ENCODE data around the gene PAX5. TPM values are rescaled to one million over a fixed set of nuclear protein-coding genes. Genes with fewer than 3 reads are reported as not detected.

The PAX5 gene
- total RNA-seq, 1 donor from 2014 or later: 24.3 TPM

DNA sequence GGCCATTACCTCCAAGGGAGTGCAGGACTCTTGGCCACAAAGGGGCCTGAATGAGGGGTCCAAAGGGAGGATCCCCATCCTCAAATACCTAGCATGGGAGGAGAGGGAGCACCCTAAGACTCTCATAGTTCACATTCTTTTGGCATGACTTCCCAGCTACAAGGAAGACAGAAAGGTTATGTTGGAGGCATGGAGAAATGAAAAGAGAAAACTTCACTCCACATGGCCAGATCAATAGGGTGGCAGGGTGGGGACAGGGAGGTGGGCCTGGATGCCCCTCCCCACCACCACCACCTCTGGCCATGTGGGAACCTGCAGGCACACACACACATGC, 97.6 kb downstream of the PAX5 start:
- TF ChIP-seq, protein P1, sequence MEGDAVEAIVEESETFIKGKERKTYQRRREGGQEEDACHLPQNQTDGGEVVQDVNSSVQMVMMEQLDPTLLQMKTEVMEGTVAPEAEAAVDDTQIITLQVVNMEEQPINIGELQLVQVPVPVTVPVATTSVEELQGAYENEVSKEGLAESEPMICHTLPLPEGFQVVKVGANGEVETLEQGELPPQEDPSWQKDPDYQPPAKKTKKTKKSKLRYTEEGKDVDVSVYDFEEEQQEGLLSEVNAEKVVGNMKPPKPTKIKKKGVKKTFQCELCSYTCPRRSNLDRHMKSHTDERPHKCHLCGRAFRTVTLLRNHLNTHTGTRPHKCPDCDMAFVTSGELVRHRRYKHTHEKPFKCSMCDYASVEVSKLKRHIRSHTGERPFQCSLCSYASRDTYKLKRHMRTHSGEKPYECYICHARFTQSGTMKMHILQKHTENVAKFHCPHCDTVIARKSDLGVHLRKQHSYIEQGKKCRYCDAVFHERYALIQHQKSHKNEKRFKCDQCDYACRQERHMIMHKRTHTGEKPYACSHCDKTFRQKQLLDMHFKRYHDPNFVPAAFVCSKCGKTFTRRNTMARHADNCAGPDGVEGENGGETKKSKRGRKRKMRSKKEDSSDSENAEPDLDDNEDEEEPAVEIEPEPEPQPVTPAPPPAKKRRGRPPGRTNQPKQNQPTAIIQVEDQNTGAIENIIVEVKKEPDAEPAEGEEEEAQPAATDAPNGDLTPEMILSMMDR (IDR thresholded peaks at IDR 0.05; ENCODE audit: partially characterized antibody, unreplicated experiment): no peak
- Mint-ChIP-seq H3K9me3 (ENCODE audit: unreplicated experiment) (peaks cover 10% of the 10 kb centered on the region), H3K4me1 (ENCODE audit: low read depth, unreplicated experiment) (peaks cover 16% of the 10 kb centered on the region), H3K27ac (ENCODE audit: unreplicated experiment) (no peak overlapping the region), H3K27me3 (ENCODE audit: unreplicated experiment) (peaks cover 4% of the 10 kb centered on the region), H3K36me3 (ENCODE audit: unreplicated experiment) (peaks cover 15% of the 10 kb centered on the region), H3K4me3 (ENCODE audit: unreplicated experiment) (no peak overlapping the region)
- no peak for DNase-seq

DNA sequence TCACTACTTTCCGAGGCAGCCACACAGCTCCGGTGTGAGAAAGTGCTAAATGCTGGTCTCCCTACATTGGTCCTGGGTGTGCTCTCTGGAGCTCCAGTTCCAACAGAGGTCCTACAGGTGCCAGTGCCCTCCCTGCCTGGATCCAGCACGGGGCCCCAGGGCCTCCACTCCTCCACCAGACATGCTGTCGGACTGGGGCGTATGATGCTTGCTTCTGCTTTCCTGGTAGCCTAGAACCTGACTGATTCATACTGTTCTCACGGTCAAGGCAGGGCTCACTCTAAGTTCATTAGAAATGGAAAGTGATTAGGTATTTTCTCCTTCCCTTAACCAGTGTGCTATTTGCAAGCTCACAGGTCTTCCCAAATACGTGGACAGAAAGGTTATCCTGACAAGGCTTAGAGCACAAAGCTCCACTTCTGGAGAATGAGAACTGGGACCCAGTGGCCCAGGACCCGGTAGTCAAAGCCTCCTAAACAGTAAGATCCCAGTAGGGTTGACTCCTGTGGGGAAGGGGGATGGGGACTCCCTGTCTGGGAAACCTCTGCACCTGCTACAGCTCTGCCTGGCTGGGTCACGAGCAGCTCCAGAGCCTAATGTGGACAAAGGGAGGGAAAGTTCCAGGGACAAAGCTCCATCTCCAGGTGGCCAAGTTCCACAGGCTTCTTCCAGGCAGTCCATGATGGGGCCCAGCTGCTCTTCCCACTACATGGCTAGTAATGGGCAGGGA, 98.1 kb downstream of the PAX5 start:
- Mint-ChIP-seq H3K4me3 (ENCODE audit: unreplicated experiment) (no peak overlapping the region), H3K27ac (ENCODE audit: unreplicated experiment) (no peak overlapping the region), H3K4me1 (ENCODE audit: low read depth, unreplicated experiment) (peaks cover 16% of the 10 kb centered on the region), H3K27me3 (ENCODE audit: unreplicated experiment) (peaks cover 4% of the 10 kb centered on the region), H3K9me3 (ENCODE audit: unreplicated experiment) (peaks cover 8% of the 10 kb centered on the region), H3K36me3 (ENCODE audit: unreplicated experiment) (peaks cover 15% of the 10 kb centered on the region)
- DNase-seq: no peak
- TF ChIP-seq, protein P1 (IDR thresholded peaks at IDR 0.05; ENCODE audit: partially characterized antibody, unreplicated experiment): no peak

DNA sequence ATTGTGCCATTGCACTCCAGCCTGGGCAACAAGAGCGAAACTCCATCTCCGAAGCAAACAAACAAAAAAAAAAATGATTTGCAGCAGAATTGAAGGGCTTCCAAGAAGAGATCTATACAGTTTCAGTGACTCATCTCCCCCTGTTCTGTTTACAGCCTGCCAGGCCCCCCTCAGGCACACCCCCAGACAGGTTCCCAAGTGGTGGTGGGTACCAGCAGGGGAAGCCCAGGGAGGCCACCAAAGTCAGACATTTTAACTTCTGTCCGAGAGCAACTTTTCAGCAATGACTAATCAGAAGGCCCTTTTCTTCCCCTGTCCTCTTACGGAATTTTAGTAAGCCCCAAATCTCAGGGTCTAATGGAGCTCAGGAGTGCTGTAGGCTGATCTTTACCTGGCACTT, 98.7 kb downstream of the PAX5 start:
- no peak overlapping the region for H3K27ac Mint-ChIP-seq (ENCODE audit: unreplicated experiment)
- H3K4me1 Mint-ChIP-seq (ENCODE audit: low read depth, unreplicated experiment): peaks cover 10% of the 10 kb centered on the region
- H3K27me3 Mint-ChIP-seq (ENCODE audit: unreplicated experiment): peaks cover 3% of the 10 kb centered on the region
- no peak overlapping the region for H3K4me3 Mint-ChIP-seq (ENCODE audit: unreplicated experiment)
- peaks cover 9% of the 10 kb centered on the region for H3K36me3 Mint-ChIP-seq (ENCODE audit: unreplicated experiment)
- no peak for DNase-seq
- peaks cover 9% of the 10 kb centered on the region for H3K9me3 Mint-ChIP-seq (ENCODE audit: unreplicated experiment)
- TF ChIP-seq, protein P1 (IDR thresholded peaks at IDR 0.05; ENCODE audit: partially characterized antibody, unreplicated experiment): no peak

DNA sequence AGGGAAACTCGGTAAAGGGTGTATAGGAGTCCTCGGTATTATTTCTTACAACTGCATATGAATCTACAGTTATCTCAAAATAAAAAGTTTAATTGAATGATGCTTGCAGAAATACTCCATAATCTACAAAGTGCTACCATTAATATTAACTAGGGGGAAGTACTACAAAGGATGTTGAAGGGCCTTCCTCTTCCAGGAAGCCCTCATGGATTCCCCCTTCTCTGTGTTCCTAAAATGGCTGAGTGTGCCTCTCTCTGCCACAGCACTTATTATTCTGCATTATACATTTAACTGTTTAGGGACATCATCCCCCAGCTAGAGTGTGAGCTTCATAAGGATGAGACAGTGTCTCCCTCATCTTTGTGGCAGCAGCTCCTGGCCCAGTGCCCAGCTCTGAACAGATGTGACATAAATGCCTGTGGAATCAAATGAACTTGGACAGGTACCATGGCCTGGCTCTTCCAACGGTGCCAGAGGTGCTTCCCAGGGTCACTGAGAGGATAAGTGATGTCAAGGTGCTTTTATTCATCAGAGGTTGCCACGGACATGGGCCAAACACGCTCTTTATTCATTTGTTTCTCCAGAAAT, 99.5 kb downstream of the PAX5 start:
- H3K36me3 Mint-ChIP-seq (ENCODE audit: unreplicated experiment): peaks cover 7% of the 10 kb centered on the region
- H3K4me3 Mint-ChIP-seq (ENCODE audit: unreplicated experiment): no peak overlapping the region
- H3K27me3 Mint-ChIP-seq (ENCODE audit: unreplicated experiment): peaks cover 2% of the 10 kb centered on the region
- TF ChIP-seq, protein P1 (IDR thresholded peaks at IDR 0.05; ENCODE audit: partially characterized antibody, unreplicated experiment): no peak
- DNase-seq: no peak
- peaks cover 9% of the 10 kb centered on the region for H3K9me3 Mint-ChIP-seq (ENCODE audit: unreplicated experiment)
- H3K27ac Mint-ChIP-seq (ENCODE audit: unreplicated experiment): no peak overlapping the region
- peaks cover 6% of the 10 kb centered on the region for H3K4me1 Mint-ChIP-seq (ENCODE audit: low read depth, unreplicated experiment)

DNA sequence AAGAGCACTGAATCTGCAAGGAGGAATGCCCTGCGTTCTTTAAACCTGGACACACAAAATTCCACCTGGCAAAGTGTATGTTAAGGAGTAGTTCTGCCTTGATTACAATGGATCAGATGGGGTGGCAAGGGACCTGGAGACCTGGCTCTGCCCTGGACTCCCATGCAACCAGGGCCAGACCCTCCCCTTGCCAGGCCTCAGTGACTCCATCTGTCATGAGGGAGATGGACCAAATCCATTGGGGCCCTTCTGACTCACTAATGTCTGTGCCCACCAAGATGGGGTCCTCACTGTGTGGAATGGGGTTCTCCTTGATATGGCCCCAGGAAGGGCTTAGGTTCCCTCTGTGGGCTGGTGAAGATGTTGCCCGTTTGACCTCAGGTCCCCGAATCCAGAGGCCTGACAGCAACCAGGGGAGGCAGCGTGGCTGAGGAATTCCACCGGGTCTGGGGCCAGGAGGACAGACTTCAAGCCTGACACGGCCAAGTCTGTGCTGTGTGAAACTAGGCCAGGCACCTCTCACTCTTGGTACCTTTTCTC, 100.3 kb downstream of the PAX5 start:
- TF ChIP-seq, protein P1 (IDR thresholded peaks at IDR 0.05; ENCODE audit: partially characterized antibody, unreplicated experiment): no peak
- H3K4me1 Mint-ChIP-seq (ENCODE audit: low read depth, unreplicated experiment): peaks cover 3% of the 10 kb centered on the region
- DNase-seq: no peak
- H3K27me3 Mint-ChIP-seq (ENCODE audit: unreplicated experiment): peaks cover 2% of the 10 kb centered on the region
- H3K27ac Mint-ChIP-seq (ENCODE audit: unreplicated experiment): no peak overlapping the region
- H3K9me3 Mint-ChIP-seq (ENCODE audit: unreplicated experiment): peaks cover 7% of the 10 kb centered on the region
- peaks cover 7% of the 10 kb centered on the region for H3K36me3 Mint-ChIP-seq (ENCODE audit: unreplicated experiment)
- no peak overlapping the region for H3K4me3 Mint-ChIP-seq (ENCODE audit: unreplicated experiment)
